AG04450 (cell line): ENCODE results near the gene APOD. TPM values are rescaled to one million over a fixed set of nuclear protein-coding genes. Genes with fewer than 3 reads are reported as not detected.

Experiments used
- CTCF ChIA-PET: fragments of 300-600, 350-600 bp; formaldehyde crosslinking; extraction: SDS; loops from one replicate; lab custom pipeline; 2022; ENCODE audit warnings: antibody characterized with exemption, inconsistent platforms; lab: Charles Lee
- POLR2A ChIA-PET: fragments of 350-600 bp; formaldehyde crosslinking; extraction: SDS; loops from one replicate; lab custom pipeline; 2021; ENCODE audit warnings: antibody characterized with exemption, inconsistent platforms; lab: Yijun Ruan, JAX
- DNase-seq: peaks from one replicate; pipeline ENCODE4 v3.0.0-alpha.2; 2011; ENCODE audit warnings: low read depth, low spot score
- H3K27ac ChIP-seq: one replicate; pipeline ENCODE4 v1.5.1; 2012; ENCODE audit warnings: low read depth, low read length, control low read depth
- H3K27me3 ChIP-seq: one replicate; pipeline ENCODE4 v1.6.0; 2012; ENCODE audit warnings: low read length; ENCODE audit not compliant: control insufficient read depth, insufficient read depth
- H3K4me3 ChIP-seq: 2 replicates; pipeline ENCODE4 v1.5.1; 2011; ENCODE audit warnings: mild to moderate bottlenecking, low read depth, low read length, control low read depth
- H3K9me3 ChIP-seq: 2 replicates; pipeline ENCODE4 v1.5.1; 2012; ENCODE audit warnings: low read length; ENCODE audit not compliant: control insufficient read depth, insufficient read depth
- CTCF ChIP-seq: IDR thresholded peaks from 2 replicates; pipeline ENCODE4 v1.5.1; 2011; ENCODE audit warnings: low read depth, low read length, control low read depth, inconsistent platforms
- polyA plus RNA-seq: library from polyadenylated mRNA; depleted of rRNA; stranded (reverse); fragments of >200 nt; gene quantifications from 2 replicates; pipeline ENCODE4 v1.2.3, GENCODE V29; 2011

The APOD gene
- polyA plus RNA-seq, 1 experiment, result 0.56 TPM

GRCh38 chr3:195566797-195567196 lies 16.9 kb downstream of the APOD start:
- ChIA-PET POLR2A (no interaction called here), CTCF (no interaction called here)
- peaks cover 32% of the 10 kb centered on the region for H3K27me3 ChIP-seq
- no peak for TF ChIP-seq CTCF
- no peak overlapping the region for H3K4me3 ChIP-seq
- H3K9me3 ChIP-seq, result no peaks in the 10 kb centered on the region
- DNase-seq, result no peak
- no peak overlapping the region for H3K27ac ChIP-seq

GRCh38 chr3:195565716-195566115 lies 18.0 kb downstream of the APOD start:
- H3K27ac ChIP-seq, result no peak overlapping the region
- DNase-seq, result no peak
- ChIA-PET CTCF (no interaction called here), POLR2A (no interaction called here)
- no peak for TF ChIP-seq CTCF
- peaks cover 29% of the 10 kb centered on the region for H3K27me3 ChIP-seq
- H3K9me3 ChIP-seq, result no peaks in the 10 kb centered on the region
- no peak overlapping the region for H3K4me3 ChIP-seq

GRCh38 chr3:195563317-195563716 lies 20.4 kb downstream of the APOD start:
- H3K27me3 ChIP-seq, result peaks cover 26% of the 10 kb centered on the region
- H3K4me3 ChIP-seq, result no peak overlapping the region
- H3K27ac ChIP-seq, result no peak overlapping the region
- DNase-seq, result no peak
- CTCF ChIA-PET, result no interaction called here
- H3K9me3 ChIP-seq, result no peaks in the 10 kb centered on the region
- POLR2A ChIA-PET, result no interaction called here
- TF ChIP-seq CTCF, result no peak

GRCh38 chr3:195559723-195560409 lies 23.9 kb downstream of the APOD start:
- H3K4me3 ChIP-seq, result no peak overlapping the region
- POLR2A ChIA-PET, result no interaction called here
- H3K27me3 ChIP-seq, result peaks cover 36% of the 10 kb centered on the region
- CTCF ChIA-PET, result no interaction called here
- no peak overlapping the region for H3K27ac ChIP-seq
- DNase-seq, result no peak
- TF ChIP-seq CTCF, result no peak
- H3K9me3 ChIP-seq, result no peaks in the 10 kb centered on the region

- TF ChIP-seq CTCF, result peak; percentile 30
- H3K27ac ChIP-seq, result no peak overlapping the region
- peaks cover 36% of the 10 kb centered on the region for H3K27me3 ChIP-seq
- no peaks in the 10 kb centered on the region for H3K9me3 ChIP-seq
- no peak for DNase-seq
- no peak overlapping the region for H3K4me3 ChIP-seq
- ChIA-PET CTCF (no interaction called here), POLR2A (no interaction called here)
Measured at GRCh38 chr3:195558602-195559001, 25.1 kb downstream of the APOD start.
